ENCODE data around the gene ADAMTSL3. TPM values are rescaled to one million over a fixed set of nuclear protein-coding genes. Genes with fewer than 3 reads are reported as not detected.

The ADAMTSL3 gene
- total RNA-seq, 1 donor = 0.72 TPM

DNA sequence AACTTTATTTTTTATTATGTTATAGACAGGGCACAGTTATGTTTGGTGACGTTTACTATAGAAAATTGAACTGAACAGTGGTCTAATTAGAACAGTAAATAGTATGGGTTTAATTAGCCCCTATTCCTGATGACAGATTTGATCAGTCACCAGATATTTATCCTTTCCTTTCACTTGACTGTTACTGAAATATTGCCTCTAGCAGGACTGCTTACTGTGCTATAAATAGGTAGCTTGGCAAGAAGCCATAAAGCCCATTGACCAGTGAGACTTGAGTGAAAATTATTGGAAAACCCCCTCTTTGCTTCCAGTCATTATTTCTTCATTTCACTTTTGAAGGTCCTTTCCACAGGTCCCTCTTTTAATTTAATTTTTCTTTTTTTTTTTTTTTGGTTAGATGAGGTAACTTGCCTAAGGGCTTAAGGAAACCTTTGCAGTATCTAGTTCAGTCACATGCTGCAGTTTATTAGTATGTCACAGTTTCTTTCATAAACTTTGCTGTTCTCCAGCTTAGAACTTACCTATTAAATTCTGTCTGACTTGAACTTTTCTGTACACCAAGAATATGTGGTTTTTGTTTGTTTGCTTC is 115.6 kb downstream of the ADAMTSL3 start:
- Histone ChIP-seq H3K27me3 (ENCODE audit: insufficient read depth, low read length) (no peaks in the 10 kb centered on the region), H2AFZ (ENCODE audit: low read length) (no peak overlapping the region), H3K27ac (ENCODE audit: low read depth, low read length) (no peak overlapping the region), H3K36me3 (ENCODE audit: insufficient read depth, low read length) (no peaks in the 10 kb centered on the region), H3K4me1 (ENCODE audit: insufficient read depth, low read length) (no peaks in the 10 kb centered on the region), H3K9me3 (ENCODE audit: low read depth, low read length) (no peaks in the 10 kb centered on the region), H3K79me2 (ENCODE audit: insufficient read depth, low read length) (no peaks in the 10 kb centered on the region), H3K4me3 (ENCODE audit: insufficient read depth, low read length) (no peak overlapping the region), H3K4me2 (ENCODE audit: insufficient read depth, low read length) (no peak overlapping the region), H4K20me1 (ENCODE audit: insufficient read depth, low read length) (no peaks in the 10 kb centered on the region)
- DNase-seq (ENCODE audit: insufficient read length, low spot score, missing footprints) = no peak
- TF ChIP-seq, protein P1, sequence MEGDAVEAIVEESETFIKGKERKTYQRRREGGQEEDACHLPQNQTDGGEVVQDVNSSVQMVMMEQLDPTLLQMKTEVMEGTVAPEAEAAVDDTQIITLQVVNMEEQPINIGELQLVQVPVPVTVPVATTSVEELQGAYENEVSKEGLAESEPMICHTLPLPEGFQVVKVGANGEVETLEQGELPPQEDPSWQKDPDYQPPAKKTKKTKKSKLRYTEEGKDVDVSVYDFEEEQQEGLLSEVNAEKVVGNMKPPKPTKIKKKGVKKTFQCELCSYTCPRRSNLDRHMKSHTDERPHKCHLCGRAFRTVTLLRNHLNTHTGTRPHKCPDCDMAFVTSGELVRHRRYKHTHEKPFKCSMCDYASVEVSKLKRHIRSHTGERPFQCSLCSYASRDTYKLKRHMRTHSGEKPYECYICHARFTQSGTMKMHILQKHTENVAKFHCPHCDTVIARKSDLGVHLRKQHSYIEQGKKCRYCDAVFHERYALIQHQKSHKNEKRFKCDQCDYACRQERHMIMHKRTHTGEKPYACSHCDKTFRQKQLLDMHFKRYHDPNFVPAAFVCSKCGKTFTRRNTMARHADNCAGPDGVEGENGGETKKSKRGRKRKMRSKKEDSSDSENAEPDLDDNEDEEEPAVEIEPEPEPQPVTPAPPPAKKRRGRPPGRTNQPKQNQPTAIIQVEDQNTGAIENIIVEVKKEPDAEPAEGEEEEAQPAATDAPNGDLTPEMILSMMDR (IDR thresholded peaks at IDR 0.05; ENCODE audit: extremely low read depth, low read depth, low read length) = no peak

DNA sequence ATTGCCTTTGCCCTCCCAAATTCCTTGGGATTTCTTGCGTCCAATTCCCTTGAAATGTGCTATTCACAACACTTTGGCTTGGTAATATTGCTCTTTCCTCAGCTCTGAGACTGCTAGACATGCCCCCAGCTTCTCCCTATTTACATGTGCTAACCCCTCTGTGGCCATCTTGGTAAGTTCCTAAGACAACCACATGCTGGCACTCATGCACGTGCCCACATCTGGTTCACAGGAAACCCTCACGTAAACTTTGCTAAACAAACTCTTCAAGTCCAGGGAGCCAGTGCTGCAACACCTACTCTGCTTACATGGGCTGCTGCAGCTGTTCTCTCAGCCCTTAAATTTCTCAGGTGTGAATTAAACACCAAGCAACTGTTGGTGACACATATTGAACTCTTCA is 121.8 kb downstream of the ADAMTSL3 start:
- Histone ChIP-seq H3K4me2 (ENCODE audit: insufficient read depth, low read length) (no peak overlapping the region), H4K20me1 (ENCODE audit: insufficient read depth, low read length) (no peaks in the 10 kb centered on the region), H3K4me3 (ENCODE audit: insufficient read depth, low read length) (no peak overlapping the region), H3K9me3 (ENCODE audit: low read depth, low read length) (no peaks in the 10 kb centered on the region), H2AFZ (ENCODE audit: low read length) (no peak overlapping the region), H3K4me1 (ENCODE audit: insufficient read depth, low read length) (no peaks in the 10 kb centered on the region), H3K36me3 (ENCODE audit: insufficient read depth, low read length) (no peaks in the 10 kb centered on the region), H3K79me2 (ENCODE audit: insufficient read depth, low read length) (no peaks in the 10 kb centered on the region), H3K27me3 (ENCODE audit: insufficient read depth, low read length) (no peaks in the 10 kb centered on the region), H3K27ac (ENCODE audit: low read depth, low read length) (no peak overlapping the region)
- no peak for DNase-seq (ENCODE audit: insufficient read length, low spot score, missing footprints)
- TF ChIP-seq, protein P1 (IDR thresholded peaks at IDR 0.05; ENCODE audit: extremely low read depth, low read depth, low read length) = no peak

- H3K27ac ChIP-seq (ENCODE audit: low read depth, low read length) = no peak overlapping the region
- no peaks in the 10 kb centered on the region for H3K4me1 ChIP-seq (ENCODE audit: insufficient read depth, low read length)
- H3K36me3 ChIP-seq (ENCODE audit: insufficient read depth, low read length) = no peaks in the 10 kb centered on the region
- no peak overlapping the region for H3K4me3 ChIP-seq (ENCODE audit: insufficient read depth, low read length)
- TF ChIP-seq, protein P1 (IDR thresholded peaks at IDR 0.05; ENCODE audit: extremely low read depth, low read depth, low read length) = no peak
- no peaks in the 10 kb centered on the region for H3K79me2 ChIP-seq (ENCODE audit: insufficient read depth, low read length)
- no peak for DNase-seq (ENCODE audit: insufficient read length, low spot score, missing footprints)
- no peaks in the 10 kb centered on the region for H3K27me3 ChIP-seq (ENCODE audit: insufficient read depth, low read length)
- H3K9me3 ChIP-seq (ENCODE audit: low read depth, low read length) = no peaks in the 10 kb centered on the region
- H2AFZ ChIP-seq (ENCODE audit: low read length) = no peak overlapping the region
- H4K20me1 ChIP-seq (ENCODE audit: insufficient read depth, low read length) = no peaks in the 10 kb centered on the region
- no peak overlapping the region for H3K4me2 ChIP-seq (ENCODE audit: insufficient read depth, low read length)
Measured at GRCh38 chr15:83776986-83777385, 123.1 kb downstream of the ADAMTSL3 start.

- no peaks in the 10 kb centered on the region for H3K36me3 ChIP-seq (ENCODE audit: insufficient read depth, low read length)
- no peak overlapping the region for H2AFZ ChIP-seq (ENCODE audit: low read length)
- no peak for DNase-seq (ENCODE audit: insufficient read length, low spot score, missing footprints)
- H3K79me2 ChIP-seq (ENCODE audit: insufficient read depth, low read length) = no peaks in the 10 kb centered on the region
- H3K27me3 ChIP-seq (ENCODE audit: insufficient read depth, low read length) = no peaks in the 10 kb centered on the region
- H4K20me1 ChIP-seq (ENCODE audit: insufficient read depth, low read length) = no peaks in the 10 kb centered on the region
- TF ChIP-seq, protein P1 (IDR thresholded peaks at IDR 0.05; ENCODE audit: extremely low read depth, low read depth, low read length) = no peak
- no peaks in the 10 kb centered on the region for H3K4me1 ChIP-seq (ENCODE audit: insufficient read depth, low read length)
- no peak overlapping the region for H3K4me3 ChIP-seq (ENCODE audit: insufficient read depth, low read length)
- no peaks in the 10 kb centered on the region for H3K9me3 ChIP-seq (ENCODE audit: low read depth, low read length)
- H3K4me2 ChIP-seq (ENCODE audit: insufficient read depth, low read length) = no peak overlapping the region
- no peak overlapping the region for H3K27ac ChIP-seq (ENCODE audit: low read depth, low read length)
Measured at GRCh38 chr15:83783227-83783626, 129.3 kb downstream of the ADAMTSL3 start.
